22Rv1 (cell line): ENCODE measurements around the gene GRIK4.

Experiments
- ZFX ChIP-seq: fragments of 450-650 bp; IDR thresholded peaks from 2 replicates; pipeline ENCODE4 v1.6.1; 2017; ENCODE audit warnings: antibody characterized with exemption, borderline replicate concordance
- TF ChIP-seq, protein P1 (sequence below): fragments of 450-650 bp; IDR thresholded peaks from 2 replicates; pipeline ENCODE4 v1.5.1; 2017; ENCODE audit warnings: mild to moderate bottlenecking

- TF ChIP-seq, protein P1, sequence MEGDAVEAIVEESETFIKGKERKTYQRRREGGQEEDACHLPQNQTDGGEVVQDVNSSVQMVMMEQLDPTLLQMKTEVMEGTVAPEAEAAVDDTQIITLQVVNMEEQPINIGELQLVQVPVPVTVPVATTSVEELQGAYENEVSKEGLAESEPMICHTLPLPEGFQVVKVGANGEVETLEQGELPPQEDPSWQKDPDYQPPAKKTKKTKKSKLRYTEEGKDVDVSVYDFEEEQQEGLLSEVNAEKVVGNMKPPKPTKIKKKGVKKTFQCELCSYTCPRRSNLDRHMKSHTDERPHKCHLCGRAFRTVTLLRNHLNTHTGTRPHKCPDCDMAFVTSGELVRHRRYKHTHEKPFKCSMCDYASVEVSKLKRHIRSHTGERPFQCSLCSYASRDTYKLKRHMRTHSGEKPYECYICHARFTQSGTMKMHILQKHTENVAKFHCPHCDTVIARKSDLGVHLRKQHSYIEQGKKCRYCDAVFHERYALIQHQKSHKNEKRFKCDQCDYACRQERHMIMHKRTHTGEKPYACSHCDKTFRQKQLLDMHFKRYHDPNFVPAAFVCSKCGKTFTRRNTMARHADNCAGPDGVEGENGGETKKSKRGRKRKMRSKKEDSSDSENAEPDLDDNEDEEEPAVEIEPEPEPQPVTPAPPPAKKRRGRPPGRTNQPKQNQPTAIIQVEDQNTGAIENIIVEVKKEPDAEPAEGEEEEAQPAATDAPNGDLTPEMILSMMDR: peak; percentile 91
- no peak for TF ChIP-seq ZFX
Observed at GRCh38 chr11:120801801-120802689, 290.5 kb downstream of the GRIK4 start.
